ENCODE data around the gene RBL1.

DNA sequence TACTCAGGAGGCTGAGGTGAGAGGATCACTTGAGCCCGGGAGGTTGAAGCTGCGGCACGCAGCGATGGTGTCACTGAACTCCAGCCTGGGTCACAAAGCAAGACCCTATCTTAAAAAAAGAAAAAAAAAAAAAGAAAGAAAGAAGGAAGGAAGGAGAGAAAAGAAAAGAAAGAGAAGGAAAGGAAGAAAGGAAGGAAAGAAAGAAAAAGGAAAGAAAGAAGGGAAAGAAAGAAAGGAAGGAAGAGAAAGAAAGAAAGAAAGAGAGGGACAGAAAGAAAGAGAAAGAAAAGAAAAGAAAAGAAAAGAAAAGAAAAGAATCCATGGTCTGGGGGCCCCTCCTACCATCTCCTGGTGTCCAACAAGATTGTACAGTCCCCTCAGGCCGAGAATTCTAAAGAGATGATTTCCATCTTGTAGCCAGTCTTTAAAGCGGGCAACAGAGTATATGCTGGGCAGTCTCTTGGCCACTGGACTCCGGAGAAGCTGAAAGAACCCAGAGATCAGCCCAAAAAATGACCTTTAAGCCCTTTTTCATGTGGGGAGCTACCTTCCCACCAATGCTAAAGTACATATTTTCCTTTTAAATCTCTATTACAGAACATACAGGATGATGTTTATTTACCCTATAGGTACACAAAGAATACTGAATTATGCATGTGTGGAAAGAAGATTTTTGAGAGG is 23.7 kb upstream of the RBL1 start:
- TF ChIP-seq, protein P1, sequence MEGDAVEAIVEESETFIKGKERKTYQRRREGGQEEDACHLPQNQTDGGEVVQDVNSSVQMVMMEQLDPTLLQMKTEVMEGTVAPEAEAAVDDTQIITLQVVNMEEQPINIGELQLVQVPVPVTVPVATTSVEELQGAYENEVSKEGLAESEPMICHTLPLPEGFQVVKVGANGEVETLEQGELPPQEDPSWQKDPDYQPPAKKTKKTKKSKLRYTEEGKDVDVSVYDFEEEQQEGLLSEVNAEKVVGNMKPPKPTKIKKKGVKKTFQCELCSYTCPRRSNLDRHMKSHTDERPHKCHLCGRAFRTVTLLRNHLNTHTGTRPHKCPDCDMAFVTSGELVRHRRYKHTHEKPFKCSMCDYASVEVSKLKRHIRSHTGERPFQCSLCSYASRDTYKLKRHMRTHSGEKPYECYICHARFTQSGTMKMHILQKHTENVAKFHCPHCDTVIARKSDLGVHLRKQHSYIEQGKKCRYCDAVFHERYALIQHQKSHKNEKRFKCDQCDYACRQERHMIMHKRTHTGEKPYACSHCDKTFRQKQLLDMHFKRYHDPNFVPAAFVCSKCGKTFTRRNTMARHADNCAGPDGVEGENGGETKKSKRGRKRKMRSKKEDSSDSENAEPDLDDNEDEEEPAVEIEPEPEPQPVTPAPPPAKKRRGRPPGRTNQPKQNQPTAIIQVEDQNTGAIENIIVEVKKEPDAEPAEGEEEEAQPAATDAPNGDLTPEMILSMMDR (IDR thresholded peaks at IDR 0.05), result no peak
- TF ChIP-seq POLR2A (IDR thresholded peaks at IDR 0.05), result no peak
- no peak for TF ChIP-seq EP300 (IDR thresholded peaks at IDR 0.05)

Measured in ovary (tissue), 3 donors.